Endothelial cell of umbilical vein (primary cell): Measurements from ENCODE around the gene MAP4K2. TPM values are rescaled to one million over a fixed set of nuclear protein-coding genes. Genes with fewer than 3 reads are reported as not detected.
"Not testable (repeated sequence)": the region's sequence is repeated elsewhere in the genome, so short reads cannot be mapped to it uniquely, and the experiment has no call there.

Experiments
- BruUV-seq: library from RNA; stranded (reverse); fragments of 400-500 nt; replicated peaks from 2 replicates; lab custom pipeline; 2021; lab: Mats Ljungman, UMichigan
- CTCF ChIA-PET: fragments of 300-600, 350-600 bp; sonication (Branson Sonifier 250); formaldehyde crosslinking; loops from one replicate; lab custom pipeline; 2021; ENCODE audit warnings: antibody characterized with exemption, inconsistent platforms; lab: Charles Lee
- POLR2A ChIA-PET: fragments of 300-600, 350-600 bp; sonication (Branson Sonifier 250); formaldehyde crosslinking; loops from one replicate; lab custom pipeline; 2021; ENCODE audit warnings: antibody characterized with exemption, inconsistent platforms; lab: Charles Lee
- DNase-seq: peaks from one replicate; pipeline ENCODE4 v3.0.0-alpha.2; 2011; ENCODE audit warnings: low read depth, low spot score
- FAIRE-seq: peaks from 2 replicates; lab custom pipeline; 2011; peaks lifted over from hg19 to GRCh38; lab: Jason Lieb, UNC
- H2AFZ ChIP-seq: 2 replicates; pipeline ENCODE4 v1.6.0; 2012; ENCODE audit warnings: low read depth, low read length, control low read depth, inconsistent platforms
- H3K27ac ChIP-seq: 2 replicates; pipeline ENCODE4 v1.5.1; 2011; ENCODE audit warnings: low read depth, mild to moderate bottlenecking, control low read depth, low read length, moderate library complexity; ENCODE audit not compliant: insufficient read depth
- H3K27me3 ChIP-seq, 2 experiments: 2 replicates each; pipeline versions ENCODE4 v1.6.0 to v1.6.1; 2011; ENCODE audit warnings: low read length in 2 of 2, mixed read lengths in 1 of 2; ENCODE audit not compliant: control insufficient read depth in 2 of 2, insufficient read depth in 2 of 2
- H3K36me3 ChIP-seq, 2 experiments: 2 replicates in 1 of 2; 3 replicates in 1 of 2; pipeline ENCODE4 v1.5.1; 2011; ENCODE audit warnings: low read length in 2 of 2, mild to moderate bottlenecking in 1 of 2, moderate library complexity in 1 of 2; ENCODE audit not compliant: control insufficient read depth in 2 of 2, insufficient read depth in 2 of 2; ENCODE audit errors: extremely low read depth in 1 of 2
- H3K4me1 ChIP-seq: 3 replicates; pipeline ENCODE4 v1.5.1; 2011; ENCODE audit warnings: mild to moderate bottlenecking, low read length; ENCODE audit not compliant: control insufficient read depth, insufficient read depth; ENCODE audit errors: extremely low read depth
- H3K4me2 ChIP-seq: 2 replicates; pipeline ENCODE4 v1.6.1; 2011; ENCODE audit warnings: low read length, control low read depth, mixed read lengths; ENCODE audit not compliant: insufficient read depth
- H3K4me3 ChIP-seq, 3 experiments: fragments of 200-600 bp in 1 of 3; sonication (generic), shearing (Covaris generic) in 1 of 3; replicated peaks in 1 of 3; 2 replicates each; pipeline ENCODE4 v1.5.1; 2011 to 2016; ENCODE audit warnings: control low read depth in 3 of 3, low read length in 3 of 3, mild to moderate bottlenecking in 2 of 3, inconsistent platforms in 1 of 3, low read depth in 1 of 3, moderate library complexity in 1 of 3; ENCODE audit not compliant: insufficient read depth in 1 of 3
- H3K79me2 ChIP-seq: 2 replicates; pipeline ENCODE4 v1.6.0; 2012; ENCODE audit warnings: low read length, inconsistent platforms; ENCODE audit not compliant: control insufficient read depth, insufficient read depth
- H3K9ac ChIP-seq: replicated peaks from 2 replicates; pipeline ENCODE3; 2011; ENCODE audit warnings: low read length, control low read depth; ENCODE audit not compliant: insufficient read depth; ENCODE audit errors: extremely low read depth
- H3K9me1 ChIP-seq: replicated peaks from 3 replicates; pipeline ENCODE4 v1.6.0; 2011; ENCODE audit warnings: mild to moderate bottlenecking, low read length; ENCODE audit not compliant: control insufficient read depth, insufficient read depth; ENCODE audit errors: extremely low read depth
- H3K9me3 ChIP-seq: replicated peaks from 2 replicates; pipeline ENCODE4 v1.5.1; 2012; ENCODE audit warnings: low read length, inconsistent platforms; ENCODE audit not compliant: control insufficient read depth, insufficient read depth
- H4K20me1 ChIP-seq: replicated peaks from 2 replicates; pipeline ENCODE3; 2011; ENCODE audit warnings: mild to moderate bottlenecking, low read length; ENCODE audit not compliant: control insufficient read depth, insufficient read depth; ENCODE audit errors: extremely low read depth
- CTCF ChIP-seq, 2 donors: IDR thresholded peaks; 1 replicate in 1 of 2; 2 replicates in 1 of 2; pipeline ENCODE4 v1.5.1; 2011; ENCODE audit warnings: low read length in 2 of 2, mild to moderate bottlenecking in 2 of 2, moderate library complexity in 2 of 2, control low read depth in 1 of 2, inconsistent platforms in 1 of 2, low read depth in 1 of 2; ENCODE audit not compliant: insufficient read depth in 1 of 2; ENCODE audit errors: extremely low read depth in 1 of 2
- EZH2 ChIP-seq: IDR thresholded peaks from 2 replicates; pipeline ENCODE4 v1.6.1; 2012; ENCODE audit warnings: borderline replicate concordance, low read depth, mild to moderate bottlenecking, moderate library complexity, low read length, inconsistent platforms; ENCODE audit not compliant: severe bottlenecking
- FOS ChIP-seq: IDR thresholded peaks from 2 replicates; pipeline ENCODE4 v1.6.1; 2011; ENCODE audit warnings: mild to moderate bottlenecking, low read length, moderate library complexity, borderline replicate concordance; ENCODE audit not compliant: insufficient read depth
- GATA2 ChIP-seq: IDR thresholded peaks from 2 replicates; pipeline ENCODE4 v1.7.0; 2011; ENCODE audit warnings: low read depth, mild to moderate bottlenecking, moderate library complexity, mixed read lengths, low read length; ENCODE audit not compliant: insufficient read length, insufficient read depth
- JUN ChIP-seq: IDR thresholded peaks from 2 replicates; pipeline ENCODE4 v1.6.1; 2011; ENCODE audit warnings: borderline replicate concordance, low read depth; ENCODE audit not compliant: insufficient read length, insufficient read depth
- MYC ChIP-seq: IDR thresholded peaks from one replicate; pipeline ENCODE4 v1.6.1; 2011; ENCODE audit warnings: mild to moderate bottlenecking, low read depth, low read length
- POLR2A ChIP-seq: IDR thresholded peaks from 2 replicates; pipeline ENCODE4 v1.6.1; 2012; ENCODE audit warnings: low read depth, mild to moderate bottlenecking, control low read depth, low read length
- POLR2AphosphoS5 ChIP-seq: IDR thresholded peaks from 2 replicates; pipeline ENCODE4 v1.6.1; 2012; ENCODE audit warnings: low read depth, mild to moderate bottlenecking, control low read depth, low read length, moderate library complexity; ENCODE audit not compliant: insufficient read depth
- dilution Hi-C: fragments of 300-500 bp; cut with MboI; formaldehyde crosslinking; loops from one replicate; pipeline ENCODE4 v1.15.0; 2019; ENCODE audit warnings: low sequenced_read_pairs; ENCODE audit not compliant: extremely low pct_ligation_motif_present
- intact Hi-C: fragments of 100-400 bp; cut with micrococcal nuclease; formaldehyde crosslinking; loops from one replicate; pipeline ENCODE4 v1.10.0; 2022
- polyA plus RNA-seq, 4 experiments: library from polyadenylated mRNA; depleted of rRNA in 3 of 4; stranded (reverse) in 3 of 4; unstranded in 1 of 4; fragments of >200 nt; gene quantifications; 2 replicates each; pipeline versions ENCODE4 v1.2.1 to v1.2.3, GENCODE V29; 2011 to 2012; ENCODE audit warnings: missing spikeins in 1 of 4
- total RNA-seq: library from RNA; stranded (reverse); gene quantifications from 2 replicates; pipeline ENCODE4 v1.2.3, GENCODE V29; 2021
- TF ChIP-seq, protein P1 (sequence below): IDR thresholded peaks from 2 replicates; pipeline ENCODE4 v1.6.1; 2011; ENCODE audit not compliant: insufficient read depth, insufficient read length

Gene MAP4K2
- total and polyA plus RNA-seq, 2 donors (not counting 3 experiments of a cell fraction or from before 2014, with no cell fraction given) = 43.3 to 44.0 TPM

- TF ChIP-seq FOS = no peak
- TF ChIP-seq CTCF (IDR thresholded peaks at IDR 0.05; ENCODE audit: extremely low read depth in 1 of 2, insufficient read depth in 1 of 2, low read depth in 1 of 2, low read length in 2 of 2) = peak; percentile 87 to 96
- no peak for TF ChIP-seq JUN
- TF ChIP-seq MYC = no peak
- no peak for TF ChIP-seq EZH2
- TF ChIP-seq, protein P1, sequence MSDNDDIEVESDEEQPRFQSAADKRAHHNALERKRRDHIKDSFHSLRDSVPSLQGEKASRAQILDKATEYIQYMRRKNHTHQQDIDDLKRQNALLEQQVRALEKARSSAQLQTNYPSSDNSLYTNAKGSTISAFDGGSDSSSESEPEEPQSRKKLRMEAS = no peak
- no peak for TF ChIP-seq GATA2
- TF ChIP-seq POLR2AphosphoS5 = peak; percentile 26
- no peak for TF ChIP-seq POLR2A
- ChIA-PET POLR2A (interaction anchor here (4.2 kb wide), 1 partner anchor 31 kb away, joined by 24 read pairs; the partner anchor contains the start of gene EHD1), CTCF (interaction anchor here (0.6 to 8.2 kb wide), 19 partner anchors 8 to 270 kb away, joined by 3 to 168 read pairs (median 6); partner anchors contain the start of genes ARL2, BATF2, EHD1 and ZNHIT2)
- H3K27ac ChIP-seq = no peak overlapping the region
- no peaks in the 10 kb centered on the region for H3K4me1 ChIP-seq
- no peak overlapping the region for H3K9ac ChIP-seq
- BruUV-seq = no TSS peak
- H3K79me2 ChIP-seq = no peaks in the 10 kb centered on the region
- no peaks in the 10 kb centered on the region for H3K36me3 ChIP-seq
- H2AFZ ChIP-seq = peak overlapping the region; percentile 5
- dilution Hi-C loops = loop anchor here (10.0 kb wide), 1 partner anchor 48 kb away; no protein-coding TSS in a partner anchor
- H3K4me2 ChIP-seq = no peak overlapping the region
- FAIRE-seq = peak; percentile 88
- intact Hi-C loops = loop anchor here (1.0 kb wide), 6 partner anchors 31 to 270 kb away; partner anchors contain the start of genes ARL2, EHD1 and ZNHIT2
- H3K9me3 ChIP-seq = no peaks in the 10 kb centered on the region
- H3K27me3 ChIP-seq = no peaks in the 10 kb centered on the region
- peak; percentile 85 for DNase-seq
- H3K4me3 ChIP-seq = no peak overlapping the region
- no peaks in the 10 kb centered on the region for H4K20me1 ChIP-seq
- no peaks in the 10 kb centered on the region for H3K9me1 ChIP-seq
These were observed 44.1 kb upstream of the MAP4K2 start for GRCh38 chr11:64846998-64847666.

- H2AFZ ChIP-seq, H3K4me1 ChIP-seq, H3K9ac ChIP-seq, FAIRE-seq, H3K27ac ChIP-seq, H3K9me1 ChIP-seq, H3K79me2 ChIP-seq, H3K4me2 ChIP-seq, BruUV-seq, H3K4me3 ChIP-seq, H4K20me1 ChIP-seq, H3K9me3 ChIP-seq, POLR2A ChIA-PET, H3K36me3 ChIP-seq, DNase-seq, H3K27me3 ChIP-seq: not testable (repeated sequence)
- CTCF ChIA-PET = interaction anchor here (0.7 to 8.2 kb wide), 7 partner anchors 9 to 151 kb away, joined by 3 to 168 read pairs (median 10); partner anchors contain the start of genes BATF2 and EHD1
- intact Hi-C loops (loop anchor here (2.0 kb wide), 2 partner anchors 43 to 59 kb away; partner anchors contain the start of gene MAP4K2), dilution Hi-C loops (loop anchor here (10.0 kb wide), 1 partner anchor 49 kb away; no protein-coding TSS in a partner anchor)
These were observed 42.7 kb upstream of the MAP4K2 start for GRCh38 chr11:64845776-64846129.
